ENCODE data around the gene SLC22A17. TPM values are rescaled to one million over a fixed set of nuclear protein-coding genes. Genes with fewer than 3 reads are reported as not detected.

SLC22A17 gene
- total and polyA plus RNA-seq, 10 donors = 5.1 to 13.7 (median 7.7) TPM

DNA sequence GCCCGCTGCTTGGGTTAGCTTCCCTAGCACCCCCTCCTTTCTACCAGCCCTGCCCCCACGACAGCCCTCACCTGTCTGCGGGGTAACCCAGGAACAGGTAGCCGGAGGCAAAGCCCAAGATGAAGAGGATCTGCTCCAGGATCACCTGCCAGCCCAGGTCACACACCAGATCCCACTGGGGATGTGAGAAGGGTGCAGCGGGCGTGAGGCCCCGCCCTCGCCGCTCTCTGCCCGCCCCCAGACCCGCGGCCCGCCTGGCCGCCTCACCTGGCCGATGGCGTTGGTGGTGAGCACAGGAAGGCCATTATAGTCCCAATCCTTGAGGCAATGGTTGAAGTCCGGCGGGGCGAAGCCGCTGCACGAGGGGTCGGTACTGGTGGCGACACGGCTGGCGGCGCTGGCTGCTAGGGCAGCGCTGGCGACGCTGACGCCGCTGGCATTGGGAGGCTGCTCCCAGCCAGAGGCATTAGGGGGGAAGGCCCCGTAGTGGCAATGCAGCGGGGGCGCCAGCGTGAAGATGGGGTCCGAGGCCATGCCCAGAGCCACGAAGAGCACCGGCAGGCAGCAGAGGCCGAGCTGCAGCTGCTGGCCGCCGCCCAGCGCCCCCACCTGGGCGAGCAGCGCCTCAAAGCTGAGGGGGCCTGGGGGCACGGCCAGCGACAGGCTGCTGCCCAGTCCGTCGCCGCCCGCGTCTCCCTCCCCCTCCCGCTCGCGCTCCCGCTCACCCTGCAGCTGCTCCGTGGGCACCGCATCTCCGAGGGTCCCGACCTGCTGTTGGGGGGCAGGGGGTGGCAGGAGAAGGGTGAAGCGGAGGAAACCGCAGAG, 794 bp downstream of the SLC22A17 start:
- peak overlapping the region in 3 of 8 donors; percentile 37 to 59 (median 40) for H3K27ac ChIP-seq
- DNase-seq = peak; percentile 67
- peaks cover 0 to 4% (median 0%) of the 10 kb centered on the region in 6 donors for H3K36me3 ChIP-seq
- peaks cover 0 to 69% (median 24%) of the 10 kb centered on the region in 7 donors for H3K27me3 ChIP-seq (replicated peaks in 1 of 7)
- WGBS, 5 donors = 11 to 34% (median 14%) methylated on average over 18 to 61 of the region's 61 CpGs
- H3K4me3 ChIP-seq = peak overlapping the region; percentile 50 to 81 (median 55)
- intact Hi-C loops (cut with DNase I; ENCODE audit: low total_unique reads) = no loop called here
- TF ChIP-seq POLR2AphosphoS5 (IDR thresholded peaks at IDR 0.05) (no peak), POLR2A (IDR thresholded peaks at IDR 0.05) (no peak)
- TF ChIP-seq, protein P1, sequence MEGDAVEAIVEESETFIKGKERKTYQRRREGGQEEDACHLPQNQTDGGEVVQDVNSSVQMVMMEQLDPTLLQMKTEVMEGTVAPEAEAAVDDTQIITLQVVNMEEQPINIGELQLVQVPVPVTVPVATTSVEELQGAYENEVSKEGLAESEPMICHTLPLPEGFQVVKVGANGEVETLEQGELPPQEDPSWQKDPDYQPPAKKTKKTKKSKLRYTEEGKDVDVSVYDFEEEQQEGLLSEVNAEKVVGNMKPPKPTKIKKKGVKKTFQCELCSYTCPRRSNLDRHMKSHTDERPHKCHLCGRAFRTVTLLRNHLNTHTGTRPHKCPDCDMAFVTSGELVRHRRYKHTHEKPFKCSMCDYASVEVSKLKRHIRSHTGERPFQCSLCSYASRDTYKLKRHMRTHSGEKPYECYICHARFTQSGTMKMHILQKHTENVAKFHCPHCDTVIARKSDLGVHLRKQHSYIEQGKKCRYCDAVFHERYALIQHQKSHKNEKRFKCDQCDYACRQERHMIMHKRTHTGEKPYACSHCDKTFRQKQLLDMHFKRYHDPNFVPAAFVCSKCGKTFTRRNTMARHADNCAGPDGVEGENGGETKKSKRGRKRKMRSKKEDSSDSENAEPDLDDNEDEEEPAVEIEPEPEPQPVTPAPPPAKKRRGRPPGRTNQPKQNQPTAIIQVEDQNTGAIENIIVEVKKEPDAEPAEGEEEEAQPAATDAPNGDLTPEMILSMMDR (IDR thresholded peaks at IDR 0.05 in 8 of 11, conservative IDR thresholded peaks at IDR 0.05 in 3 of 11) = no peak
- H3K9me3 ChIP-seq = no peaks in the 10 kb centered on the region
- H3K4me1 ChIP-seq = peaks cover 0 to 19% (median 16%) of the 10 kb centered on the region in 6 donors

- TF ChIP-seq POLR2A (IDR thresholded peaks at IDR 0.05) (no peak), POLR2AphosphoS5 (IDR thresholded peaks at IDR 0.05) (no peak)
- TF ChIP-seq, protein P1 (IDR thresholded peaks at IDR 0.05 in 8 of 11, conservative IDR thresholded peaks at IDR 0.05 in 3 of 11) = no peak
- H3K9me3 ChIP-seq = no peaks in the 10 kb centered on the region
- peaks cover 0 to 44% (median 24%) of the 10 kb centered on the region in 7 donors for H3K27me3 ChIP-seq (replicated peaks in 1 of 7)
- peak; percentile 56 for DNase-seq
- H3K36me3 ChIP-seq = no peaks in the 10 kb centered on the region
- 86 to 95% (median 89%) methylated on average over 8 of the region's 8 CpGs for WGBS, 5 donors
- no peak overlapping the region for H3K27ac ChIP-seq
- H3K4me3 ChIP-seq = no peak overlapping the region
- H3K4me1 ChIP-seq = peaks cover 0 to 19% (median 16%) of the 10 kb centered on the region in 6 donors
- intact Hi-C loops (cut with DNase I; ENCODE audit: low total_unique reads) = no loop called here
Measured at GRCh38 chr14:23349156-23349845, 3.4 kb downstream of the SLC22A17 start.

- Histone ChIP-seq H3K27me3 (replicated peaks in 1 of 7) (peaks cover 0 to 34% (median 19%) of the 10 kb centered on the region in 7 donors), H3K27ac (no peak overlapping the region), H3K4me1 (peaks cover 0 to 19% (median 16%) of the 10 kb centered on the region in 6 donors), H3K9me3 (no peaks in the 10 kb centered on the region), H3K4me3 (no peak overlapping the region), H3K36me3 (no peaks in the 10 kb centered on the region)
- intact Hi-C loops (cut with DNase I; ENCODE audit: low total_unique reads) = no loop called here
- no peak for DNase-seq
- 78 to 91% (median 82%) methylated on average over 6 of the region's 6 CpGs for WGBS, 5 donors
- no peak for TF ChIP-seq POLR2AphosphoS5 (IDR thresholded peaks at IDR 0.05)
- TF ChIP-seq, protein P1 (IDR thresholded peaks at IDR 0.05 in 8 of 11, conservative IDR thresholded peaks at IDR 0.05 in 3 of 11) = no peak
- TF ChIP-seq POLR2A (IDR thresholded peaks at IDR 0.05) = no peak
Measured at GRCh38 chr14:23348297-23348655, 4.4 kb downstream of the SLC22A17 start.
